K562 (cell line): Measurements from ENCODE around the gene COX6A1. TPM values are rescaled to one million over a fixed set of nuclear protein-coding genes. Genes with fewer than 3 reads are reported as not detected.
A peak's percentile ranks its signal among the peaks of the same experiment; 100 is the strongest.

Experiments
- CBFA2T2 ChIP-seq: fragments of 450-650 bp; conservative IDR thresholded peaks from 2 replicates; pipeline ENCODE4 v1.6.1; 2017; ENCODE audit warnings: mild to moderate bottlenecking
- CBX2 ChIP-seq: fragments of 200-600 bp; sonication (generic); IDR thresholded peaks from one replicate; pipeline ENCODE4 v1.6.1; 2012; ENCODE audit warnings: mild to moderate bottlenecking, low read length, inconsistent platforms; ENCODE audit not compliant: insufficient read depth, poor library complexity, severe bottlenecking
- DPF2 ChIP-seq: fragments of 450-650 bp; IDR thresholded peaks from 2 replicates; pipeline ENCODE4 v1.6.1; 2016
- GABPA ChIP-seq: fragments of 200-800 bp; sonication (Bioruptor generic); conservative IDR thresholded peaks from 2 replicates; pipeline ENCODE4 v1.6.1; 2016; ENCODE audit warnings: low read depth, missing genetic modification characterization, missing compliant biosample characterization
- KDM1A ChIP-seq, 2 experiments: fragments of 450-650 bp; IDR thresholded peaks; 2 replicates each; pipeline ENCODE4 v1.6.1; 2016; ENCODE audit warnings: mild to moderate bottlenecking in 2 of 2
- KLF16 ChIP-seq: IDR thresholded peaks from 2 replicates; pipeline ENCODE4 v1.6.1; 2016; ENCODE audit warnings: antibody characterized with exemption
- MEF2D ChIP-seq: conservative IDR thresholded peaks from 2 replicates; pipeline ENCODE4 v1.6.1; 2016; ENCODE audit warnings: low read depth, missing genetic modification characterization, missing compliant biosample characterization
- MTA2 ChIP-seq: fragments of 450-650 bp; IDR thresholded peaks from 2 replicates; pipeline ENCODE4 v1.6.1; 2016; ENCODE audit warnings: low read depth
- MTA3 ChIP-seq: fragments of 450-650 bp; formaldehyde crosslinking; IDR thresholded peaks from 2 replicates; pipeline ENCODE4 v1.6.1; 2017; ENCODE audit warnings: mild to moderate bottlenecking, borderline replicate concordance
- NCOA4 ChIP-seq: fragments of 450-650 bp; IDR thresholded peaks from 2 replicates; pipeline ENCODE4 v1.6.1; 2018; ENCODE audit warnings: mild to moderate bottlenecking; ENCODE audit not compliant: partially characterized antibody
- NCOR1 ChIP-seq: fragments of 450-650 bp; IDR thresholded peaks from 2 replicates; pipeline ENCODE4 v1.6.1; 2016; ENCODE audit warnings: mild to moderate bottlenecking, moderate library complexity
- TEAD4 ChIP-seq, 2 experiments: sonication (generic) in 1 of 2; formaldehyde crosslinking in 1 of 2; IDR thresholded peaks; 2 replicates each; pipeline versions ENCODE4 v1.6.1 to v1.8.0; 2012 to 2022; ENCODE audit warnings: borderline replicate concordance in 1 of 2, inconsistent platforms in 1 of 2, low read length in 1 of 2, mild to moderate bottlenecking in 1 of 2, missing genetic modification reagents in 1 of 2
- WHSC1 ChIP-seq: IDR thresholded peaks from one replicate; pipeline ENCODE4 v1.6.1; 2012; ENCODE audit warnings: low read length, control low read depth, inconsistent platforms
- ZBTB40 ChIP-seq, 2 experiments: fragments of 450-650 bp in 1 of 2; sonication (generic) in 1 of 2; formaldehyde crosslinking in 1 of 2; IDR thresholded peaks; 2 replicates each; pipeline versions ENCODE4 v1.7.1 to v1.9.0; 2016 to 2022; ENCODE audit warnings: inconsistent platforms in 1 of 2, mild to moderate bottlenecking in 1 of 2, missing genetic modification reagents in 1 of 2
- polyA plus RNA-seq, 8 experiments: library from polyadenylated mRNA; depleted of rRNA in 4 of 8; stranded (reverse) in 5 of 8; unstranded in 3 of 8; fragments of >200 nt; fragmentation: Nextera tagmentation in 2 of 8; fragmentation: Illumina TruSeq in 1 of 8; extraction: Ambion mirVana in 2 of 8; extraction: Trizol in 1 of 8; gene quantifications; 2 replicates each; pipeline versions ENCODE4 v1.2.1 to v1.2.3, GENCODE V29; 2011 to 2014; ENCODE audit warnings: inconsistent platforms in 1 of 8, missing spikeins in 1 of 8
- total RNA-seq, 7 experiments: library from RNA; depleted of rRNA in 6 of 7; stranded (reverse); fragments of >200 nt in 6 of 7; fragmentation: Illumina TruSeq in 2 of 7; extraction: Trizol in 2 of 7; gene quantifications; 2 replicates each; pipeline versions ENCODE4 v1.2.1 to v1.2.3, GENCODE V29; 2011 to 2021; ENCODE audit warnings: low replicate concordance in 1 of 7
- TF ChIP-seq, protein P1 (sequence below): sonication (generic); IDR thresholded peaks from 2 replicates; pipeline ENCODE4 v1.6.1; 2016

The COX6A1 gene
- total and polyA plus RNA-seq, 9 of the 15 experiments (the other 6 are each of a cell fraction or from before 2014, with no cell fraction given), result 414 to 4,142 (median 931) TPM

DNA sequence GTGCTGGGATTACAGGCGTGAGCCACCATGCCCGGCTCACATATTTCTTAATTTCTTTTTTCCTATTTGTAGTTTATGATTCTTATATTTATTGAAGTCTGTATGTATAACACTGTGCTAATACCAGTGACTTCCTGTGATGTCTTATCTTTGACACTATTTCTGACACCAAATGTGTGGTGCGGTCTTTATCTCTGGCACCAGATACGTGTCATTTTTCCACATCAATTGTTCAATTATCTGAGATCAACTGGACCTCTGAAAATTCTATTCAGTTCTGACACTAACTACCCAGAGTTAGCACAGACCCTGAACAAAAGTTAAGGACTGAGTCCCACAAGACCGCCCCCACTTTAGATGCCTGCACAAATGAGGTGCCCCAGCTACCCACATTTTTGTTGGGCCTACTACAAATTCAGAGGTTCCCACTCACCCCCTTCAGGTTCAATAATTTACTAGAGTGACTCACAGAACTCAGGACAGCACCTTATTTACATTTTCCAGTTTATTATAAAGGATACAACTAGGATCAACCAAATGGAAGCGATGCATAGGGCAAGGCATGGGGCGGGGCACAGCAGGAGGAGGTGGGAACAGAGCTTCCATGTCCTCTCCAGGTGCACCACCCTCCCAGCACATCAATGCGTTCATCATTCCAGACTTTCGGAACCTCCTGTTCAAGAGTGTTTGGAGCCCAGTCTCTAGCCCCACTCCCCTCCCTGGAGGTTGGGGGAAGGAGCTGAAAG lies 43.3 kb downstream of the COX6A1 start (continued):
- TF ChIP-seq, protein P1, sequence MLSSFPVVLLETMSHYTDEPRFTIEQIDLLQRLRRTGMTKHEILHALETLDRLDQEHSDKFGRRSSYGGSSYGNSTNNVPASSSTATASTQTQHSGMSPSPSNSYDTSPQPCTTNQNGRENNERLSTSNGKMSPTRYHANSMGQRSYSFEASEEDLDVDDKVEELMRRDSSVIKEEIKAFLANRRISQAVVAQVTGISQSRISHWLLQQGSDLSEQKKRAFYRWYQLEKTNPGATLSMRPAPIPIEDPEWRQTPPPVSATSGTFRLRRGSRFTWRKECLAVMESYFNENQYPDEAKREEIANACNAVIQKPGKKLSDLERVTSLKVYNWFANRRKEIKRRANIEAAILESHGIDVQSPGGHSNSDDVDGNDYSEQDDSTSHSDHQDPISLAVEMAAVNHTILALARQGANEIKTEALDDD, result peak; percentile 71
- peak; percentile 84 for TF ChIP-seq MEF2D (tag)
- TF ChIP-seq CBFA2T2, result peak; percentile 61
- peak; percentile 65 for TF ChIP-seq KLF16
- no peak for TF ChIP-seq MTA3
- TF ChIP-seq NCOA4, result no peak
- peak; percentile 54; the same call in 1 of the 2 replicates for TF ChIP-seq NCOR1
- no peak for TF ChIP-seq WHSC1
- TF ChIP-seq CBX2, result no peak
- TF ChIP-seq MTA2, result peak; percentile 35; the same call in 1 of the 2 replicates
- no peak for TF ChIP-seq ZBTB40 (IDR thresholded peaks at IDR 0.05)
- no peak for TF ChIP-seq ZBTB40 (CRISPR knock-in tag; IDR thresholded peaks at IDR 0.05)
- TF ChIP-seq TEAD4 (IDR thresholded peaks at IDR 0.05; ENCODE audit: low read length), result peak; percentile 87
- no peak for TF ChIP-seq TEAD4 (CRISPR knock-in tag; IDR thresholded peaks at IDR 0.05; ENCODE audit: borderline replicate concordance)
- no peak for TF ChIP-seq KDM1A (IDR thresholded peaks at IDR 0.05)
- TF ChIP-seq GABPA, result 0 out of 2 replicates have a peak, but pooled peaks have one; percentile 36
- TF ChIP-seq DPF2, result peak; percentile 82
